NCI-H146 (cell line): ENCODE measurements around the gene PCDHGA7.
"Not testable (repeated sequence)": the region's sequence is repeated elsewhere in the genome, so short reads cannot be mapped to it uniquely, and the experiment has no call there.

ENCODE experiments used
- DNase-seq: peaks from one replicate; lab custom pipeline; 2025; lab: John Stamatoyannopoulos, UW

The PCDHGA7 gene

GRCh38 chr5:141366016-141366896, 16.3 kb upstream of the PCDHGA7 start:
- DNase-seq, result no peak

GRCh38 chr5:141369994-141370848, 12.3 kb upstream of the PCDHGA7 start, which contains the start of gene PCDHGB3:
Gene PCDHGB3, plus strand, starts transcription at chr5:141370242. Its CDS starts 153 bp downstream, at chr5:141370395.
- DNase-seq, result no peak

DNA sequence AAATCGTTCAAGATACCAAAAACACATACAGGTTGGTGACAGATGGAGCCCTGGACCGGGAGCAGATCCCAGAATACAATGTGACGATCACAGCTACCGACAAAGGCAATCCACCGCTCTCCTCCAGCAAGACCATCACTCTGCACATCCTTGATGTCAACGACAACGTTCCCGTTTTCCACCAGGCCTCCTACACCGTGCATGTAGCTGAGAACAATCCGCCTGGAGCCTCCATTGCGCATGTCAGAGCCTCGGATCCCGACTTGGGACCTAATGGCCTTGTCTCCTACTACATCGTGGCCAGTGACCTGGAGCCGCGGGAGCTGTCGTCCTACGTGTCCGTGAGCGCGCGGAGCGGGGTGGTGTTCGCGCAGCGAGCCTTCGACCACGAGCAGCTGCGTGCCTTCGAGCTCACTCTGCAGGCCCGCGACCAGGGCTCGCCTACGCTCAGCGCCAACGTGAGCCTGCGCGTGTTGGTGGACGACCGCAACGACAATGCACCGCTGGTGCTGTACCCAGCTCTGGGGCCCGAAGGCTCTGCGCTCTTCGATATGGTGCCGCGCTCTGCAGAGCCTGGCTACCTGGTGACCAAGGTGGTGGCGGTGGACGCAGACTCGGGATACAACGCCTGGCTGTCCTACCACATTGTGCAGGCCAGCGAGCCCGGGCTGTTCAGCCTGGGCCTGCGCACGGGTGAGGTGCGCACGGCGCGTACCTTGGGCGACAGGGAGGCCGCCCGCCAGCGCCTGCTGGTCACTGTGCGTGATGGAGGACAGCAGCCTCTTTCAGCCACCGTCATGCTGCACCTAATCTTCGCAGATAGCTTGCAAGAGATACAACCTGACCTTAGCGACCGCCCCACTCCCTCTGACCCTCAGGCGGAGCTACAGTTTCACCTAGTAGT, 10.7 kb upstream of the PCDHGA7 start:
- DNase-seq, result no peak

DNA sequence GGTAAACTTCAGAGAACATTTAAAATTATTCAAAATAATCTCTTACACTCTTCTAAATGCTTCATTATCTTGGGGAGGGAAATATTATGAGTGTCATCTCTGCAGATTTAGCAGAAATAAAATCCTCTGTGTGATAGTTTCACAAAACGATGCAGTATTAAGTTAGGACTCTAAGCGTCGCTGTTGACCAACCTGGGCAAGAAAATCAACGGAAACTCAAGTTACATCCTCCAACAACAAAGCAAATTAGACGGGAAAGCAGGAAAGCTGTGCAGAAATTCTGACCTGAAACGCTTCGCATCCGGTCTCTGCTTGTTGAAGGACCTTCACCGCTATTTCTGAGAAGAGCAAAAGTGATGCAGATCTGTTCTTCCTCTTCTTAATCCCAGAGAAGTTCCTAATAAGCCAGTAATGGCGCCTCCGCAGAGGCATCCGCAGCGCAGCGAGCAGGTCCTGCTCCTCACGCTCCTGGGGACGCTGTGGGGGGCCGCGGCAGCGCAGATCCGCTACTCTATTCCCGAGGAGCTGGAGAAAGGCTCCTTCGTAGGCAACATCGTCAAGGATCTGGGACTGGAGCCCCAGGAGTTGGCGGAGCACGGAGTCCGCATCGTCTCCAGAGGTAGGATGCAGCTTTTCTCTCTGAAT, 8.7 kb upstream of the PCDHGA7 start, which contains the start of gene PCDHGA6:
Gene PCDHGA6 (plus strand): TSS at position 219 of the 645 bp plus-strand sequence. CDS start 193 bp downstream, at position 412.
- DNase-seq, result no peak

- DNase-seq, result no peak
These were observed 7.9 kb upstream of the PCDHGA7 start for GRCh38 chr5:141374627-141375026.

- not testable (repeated sequence) for DNase-seq
These were observed 6.9 kb upstream of the PCDHGA7 start for GRCh38 chr5:141375444-141376155.

DNA sequence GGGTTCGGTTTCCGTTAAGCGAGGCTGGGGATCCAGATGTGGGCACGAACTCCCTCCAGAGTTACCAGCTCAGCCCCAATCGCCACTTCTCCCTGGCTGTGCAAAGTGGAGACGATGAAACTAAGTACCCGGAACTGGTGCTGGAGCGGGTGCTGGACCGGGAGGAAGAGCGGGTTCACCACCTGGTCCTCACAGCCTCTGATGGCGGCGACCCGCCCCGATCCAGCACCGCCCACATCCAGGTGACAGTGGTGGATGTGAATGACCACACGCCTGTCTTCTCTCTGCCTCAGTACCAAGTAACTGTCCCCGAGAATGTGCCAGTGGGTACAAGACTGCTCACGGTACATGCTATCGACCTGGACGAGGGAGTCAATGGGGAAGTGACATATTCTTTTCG, 803 bp downstream of the PCDHGA7 start:
- no peak for DNase-seq

GRCh38 chr5:141384471-141385267, 2.1 kb downstream of the PCDHGA7 start:
- no peak for DNase-seq

DNA sequence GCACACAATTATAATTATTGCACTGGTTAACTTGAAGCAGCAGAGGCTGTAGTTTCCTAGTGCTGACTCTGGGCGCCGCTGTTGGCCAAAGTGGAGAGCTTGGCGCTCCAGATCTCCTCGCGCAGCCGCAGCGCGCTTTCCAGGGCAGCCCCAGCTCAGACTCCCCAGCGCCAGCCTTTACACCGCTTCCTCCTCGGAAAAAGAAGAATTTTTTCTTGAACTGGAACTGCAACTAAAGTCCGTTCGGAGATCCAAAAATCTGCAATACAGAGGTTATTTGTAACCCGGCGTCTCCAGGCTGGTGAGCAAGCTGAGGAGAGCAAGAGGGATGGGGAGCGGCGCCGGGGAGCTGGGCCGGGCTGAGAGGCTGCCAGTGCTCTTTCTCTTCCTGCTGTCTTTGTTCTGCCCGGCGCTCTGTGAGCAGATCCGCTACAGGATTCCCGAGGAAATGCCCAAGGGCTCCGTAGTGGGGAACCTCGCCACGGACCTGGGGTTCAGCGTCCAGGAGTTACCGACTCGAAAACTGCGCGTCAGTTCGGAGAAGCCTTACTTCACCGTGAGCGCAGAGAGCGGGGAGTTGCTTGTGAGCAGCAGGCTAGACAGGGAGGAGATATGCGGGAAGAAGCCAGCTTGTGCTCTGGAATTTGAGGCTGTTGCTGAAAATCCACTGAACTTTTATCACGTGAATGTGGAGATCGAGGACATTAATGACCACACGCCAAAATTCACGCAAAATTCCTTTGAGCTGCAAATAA, 5.2 kb downstream of the PCDHGA7 start, which contains the start of gene PCDHGB4:
Gene PCDHGB4 (plus strand): TSS at position 142 of the 755 bp plus-strand sequence. CDS start 187 bp downstream, at position 329.
- DNase-seq, result not testable (repeated sequence)

DNA sequence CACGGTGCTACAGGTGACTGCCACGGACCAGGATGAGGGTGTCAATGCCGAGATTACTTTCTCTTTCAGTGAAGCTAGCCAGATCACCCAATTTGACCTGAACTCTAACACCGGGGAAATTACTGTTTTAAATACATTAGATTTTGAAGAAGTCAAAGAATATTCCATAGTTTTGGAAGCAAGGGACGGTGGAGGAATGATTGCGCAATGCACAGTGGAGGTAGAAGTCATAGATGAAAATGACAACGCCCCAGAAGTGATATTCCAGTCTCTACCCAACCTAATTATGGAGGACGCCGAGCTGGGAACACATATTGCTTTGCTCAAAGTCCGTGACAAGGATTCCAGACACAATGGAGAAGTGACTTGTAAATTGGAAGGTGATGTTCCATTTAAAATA, 6.1 kb downstream of the PCDHGA7 start:
- no peak for DNase-seq

DNA sequence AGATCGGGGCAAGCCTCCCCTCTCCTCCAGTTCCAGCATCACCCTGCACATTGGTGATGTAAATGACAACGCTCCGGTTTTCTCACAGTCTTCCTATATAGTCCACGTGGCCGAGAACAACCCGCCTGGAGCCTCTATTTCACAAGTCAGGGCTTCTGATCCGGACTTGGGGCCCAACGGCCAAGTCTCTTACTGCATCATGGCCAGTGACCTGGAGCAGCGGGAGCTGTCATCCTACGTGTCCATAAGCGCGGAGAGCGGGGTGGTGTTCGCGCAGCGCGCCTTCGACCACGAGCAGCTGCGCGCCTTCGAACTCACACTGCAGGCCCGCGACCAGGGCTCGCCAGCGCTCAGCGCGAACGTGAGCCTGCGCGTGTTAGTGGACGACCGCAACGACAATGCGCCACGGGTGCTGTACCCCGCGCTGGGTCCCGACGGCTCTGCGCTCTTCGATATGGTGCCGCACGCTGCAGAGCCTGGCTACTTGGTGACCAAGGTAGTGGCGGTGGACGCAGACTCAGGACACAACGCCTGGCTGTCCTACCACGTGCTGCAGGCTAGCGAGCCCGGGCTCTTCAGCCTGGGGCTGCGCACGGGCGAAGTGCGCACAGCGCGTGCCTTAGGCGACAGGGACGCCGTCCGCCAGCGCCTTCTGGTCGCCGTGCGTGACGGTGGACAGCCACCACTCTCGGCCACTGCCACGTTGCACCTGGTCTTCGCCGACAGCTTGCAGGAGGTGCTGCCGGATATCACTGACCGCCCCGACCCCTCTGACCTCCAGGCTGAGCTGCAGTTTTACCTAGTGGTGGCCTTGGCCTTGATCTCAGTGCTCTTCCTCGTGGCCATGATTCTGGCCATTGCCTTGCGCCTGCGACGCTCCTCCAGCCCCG, 6.9 kb downstream of the PCDHGA7 start:
- no peak for DNase-seq

DNA sequence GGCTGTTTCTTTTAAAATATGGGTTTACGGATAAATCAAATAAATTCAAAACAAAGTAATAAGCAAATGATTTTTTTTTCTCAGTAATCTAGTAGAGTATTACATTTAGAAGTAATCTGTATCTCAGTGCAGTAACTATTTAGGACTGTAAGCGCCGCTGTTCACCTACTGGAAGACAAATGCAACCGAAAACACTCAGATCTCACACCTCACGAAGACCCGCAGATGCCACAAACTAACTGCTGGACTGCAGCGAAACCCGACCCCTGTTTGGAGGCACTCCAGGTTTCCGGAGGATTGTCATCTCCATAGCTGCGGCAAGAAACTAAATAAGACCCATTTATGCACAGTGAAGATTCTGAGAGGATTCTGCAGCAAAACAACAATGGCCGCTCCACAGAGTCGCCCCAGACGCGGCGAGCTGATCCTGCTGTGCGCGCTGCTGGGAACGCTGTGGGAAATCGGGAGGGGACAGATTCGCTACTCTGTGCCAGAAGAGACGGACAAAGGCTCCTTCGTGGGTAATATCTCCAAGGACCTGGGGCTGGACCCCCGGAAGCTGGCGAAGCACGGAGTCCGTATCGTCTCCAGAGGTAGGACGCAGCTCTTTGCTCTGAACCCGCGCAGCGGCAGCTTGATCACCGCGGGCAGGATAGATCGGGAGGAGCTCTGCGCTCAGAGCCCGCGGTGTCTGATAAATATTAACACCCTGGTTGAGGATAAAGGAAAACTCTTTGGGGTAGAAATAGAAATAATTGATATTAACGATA, 10.1 kb downstream of the PCDHGA7 start, which contains the start of gene PCDHGA8:
Gene PCDHGA8 (plus strand): TSS at position 205 of the 770 bp plus-strand sequence. CDS start 181 bp downstream, at position 386.
- no peak for DNase-seq

GRCh38 chr5:141393267-141393666, 10.7 kb downstream of the PCDHGA7 start:
- no peak for DNase-seq

DNA sequence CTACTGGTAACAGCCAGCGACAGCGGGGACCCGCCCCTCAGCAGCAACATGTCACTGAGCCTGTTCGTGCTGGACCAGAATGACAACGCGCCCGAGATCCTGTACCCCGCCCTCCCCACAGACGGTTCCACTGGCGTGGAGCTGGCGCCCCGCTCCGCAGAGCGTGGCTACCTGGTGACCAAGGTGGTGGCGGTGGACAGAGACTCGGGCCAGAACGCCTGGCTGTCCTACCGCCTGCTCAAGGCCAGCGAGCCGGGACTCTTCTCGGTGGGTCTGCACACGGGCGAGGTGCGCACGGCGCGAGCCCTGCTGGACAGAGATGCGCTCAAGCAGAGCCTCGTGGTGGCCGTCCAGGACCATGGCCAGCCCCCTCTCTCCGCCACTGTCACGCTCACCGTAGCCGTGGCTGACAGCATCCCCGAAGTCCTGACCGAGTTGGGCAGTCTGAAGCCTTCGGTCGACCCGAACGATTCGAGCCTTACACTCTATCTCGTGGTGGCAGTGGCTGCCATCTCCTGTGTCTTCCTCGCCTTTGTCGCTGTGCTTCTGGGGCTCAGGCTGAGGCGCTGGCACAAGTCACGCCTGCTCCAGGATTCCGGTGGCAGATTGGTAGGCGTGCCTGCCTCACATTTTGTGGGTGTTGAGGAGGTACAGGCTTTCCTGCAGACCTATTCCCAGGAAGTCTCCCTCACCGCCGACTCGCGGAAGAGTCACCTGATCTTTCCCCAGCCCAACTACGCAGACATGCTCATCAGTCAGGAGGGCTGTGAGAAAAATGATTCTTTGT, 12.1 kb downstream of the PCDHGA7 start:
- not testable (repeated sequence) for DNase-seq

DNA sequence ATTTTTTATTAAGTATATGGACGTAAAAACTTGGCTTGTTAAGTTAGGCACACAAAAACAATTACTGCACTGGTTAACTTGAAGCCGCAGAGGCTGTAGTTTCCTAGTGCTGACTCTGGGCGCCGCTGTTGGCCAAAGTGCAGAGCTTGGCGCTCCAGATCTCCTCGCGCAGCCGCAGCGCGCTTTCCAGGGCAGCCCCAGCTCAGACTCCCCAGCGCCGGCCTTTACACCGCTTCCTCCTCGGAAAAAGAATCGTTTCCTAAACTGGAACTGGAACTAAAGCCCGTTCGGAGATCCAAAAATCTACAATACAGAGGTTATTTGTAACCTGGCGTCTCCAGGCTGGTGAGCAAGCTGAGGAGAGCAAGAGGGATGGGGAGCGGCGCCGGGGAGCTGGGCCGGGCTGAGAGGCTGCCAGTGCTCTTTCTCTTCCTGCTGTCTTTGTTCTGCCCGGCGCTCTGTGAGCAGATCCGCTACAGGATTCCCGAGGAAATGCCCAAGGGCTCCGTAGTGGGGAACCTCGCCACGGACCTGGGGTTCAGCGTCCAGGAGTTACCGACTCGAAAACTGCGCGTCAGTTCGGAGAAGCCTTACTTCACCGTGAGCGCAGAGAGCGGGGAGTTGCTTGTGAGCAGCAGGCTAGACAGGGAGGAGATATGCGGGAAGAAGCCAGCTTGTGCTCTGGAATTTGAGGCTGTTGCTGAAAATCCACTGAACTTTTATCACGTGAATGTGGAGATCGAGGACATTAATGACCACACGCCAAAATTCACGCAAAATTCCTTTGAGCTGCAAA, 15.4 kb downstream of the PCDHGA7 start, which contains the start of gene PCDHGB5:
Gene PCDHGB5 (plus strand): TSS at position 192 of the 796 bp plus-strand sequence. CDS start 181 bp downstream, at position 373.
- DNase-seq, result not testable (repeated sequence)
